Fibroblast of lung (primary cell): Measurements from ENCODE around the gene DMRT2.

ENCODE experiments used
- CTCF ChIP-seq, 2 donors: IDR thresholded peaks in 1 of 2; conservative IDR thresholded peaks in 1 of 2; 1 replicate in 1 of 2; 2 replicates in 1 of 2; pipeline ENCODE4 v1.5.1; 2011 to 2012; ENCODE audit warnings: low read length in 2 of 2, control low read depth in 1 of 2, inconsistent platforms in 1 of 2, low read depth in 1 of 2, mild to moderate bottlenecking in 1 of 2
- EZH2 ChIP-seq: IDR thresholded peaks from 2 replicates; pipeline ENCODE4 v1.5.1; 2012; ENCODE audit warnings: low read length, control low read depth, mild to moderate bottlenecking; ENCODE audit errors: missing control alignments

DNA sequence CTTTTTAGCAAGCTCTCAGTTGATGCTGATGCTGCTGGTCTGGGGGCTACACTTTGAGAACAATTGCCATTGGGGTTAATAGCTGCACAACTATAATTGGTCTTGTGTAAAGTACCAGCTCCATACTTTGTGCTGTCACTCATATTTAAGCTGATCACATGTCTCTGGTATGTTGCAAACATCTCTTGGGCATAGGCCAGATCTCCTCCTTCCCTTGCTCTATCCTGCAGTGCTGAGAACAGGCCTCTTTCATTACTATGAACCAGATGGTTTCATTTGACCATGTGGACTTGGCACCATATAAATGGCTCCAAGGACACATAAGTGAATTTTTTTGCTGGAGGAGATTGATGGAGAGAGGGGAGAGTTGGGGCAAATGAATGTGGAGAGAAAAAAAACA is 48.4 kb downstream of the DMRT2 start:
- TF ChIP-seq CTCF (conservative IDR thresholded peaks at IDR 0.05 in 1 of 2, IDR thresholded peaks at IDR 0.05 in 1 of 2; ENCODE audit: low read depth in 1 of 2, low read length in 2 of 2) (no peak), EZH2 (no peak)
